22Rv1 (cell line): ENCODE data around the gene CLK2.

Experiments used
- ZFX ChIP-seq: fragments of 450-650 bp; IDR thresholded peaks from 2 replicates; pipeline ENCODE4 v1.6.1; 2017; ENCODE audit warnings: antibody characterized with exemption, borderline replicate concordance
- TF ChIP-seq, protein P1 (sequence below): fragments of 450-650 bp; IDR thresholded peaks from 2 replicates; pipeline ENCODE4 v1.5.1; 2017; ENCODE audit warnings: mild to moderate bottlenecking

DNA sequence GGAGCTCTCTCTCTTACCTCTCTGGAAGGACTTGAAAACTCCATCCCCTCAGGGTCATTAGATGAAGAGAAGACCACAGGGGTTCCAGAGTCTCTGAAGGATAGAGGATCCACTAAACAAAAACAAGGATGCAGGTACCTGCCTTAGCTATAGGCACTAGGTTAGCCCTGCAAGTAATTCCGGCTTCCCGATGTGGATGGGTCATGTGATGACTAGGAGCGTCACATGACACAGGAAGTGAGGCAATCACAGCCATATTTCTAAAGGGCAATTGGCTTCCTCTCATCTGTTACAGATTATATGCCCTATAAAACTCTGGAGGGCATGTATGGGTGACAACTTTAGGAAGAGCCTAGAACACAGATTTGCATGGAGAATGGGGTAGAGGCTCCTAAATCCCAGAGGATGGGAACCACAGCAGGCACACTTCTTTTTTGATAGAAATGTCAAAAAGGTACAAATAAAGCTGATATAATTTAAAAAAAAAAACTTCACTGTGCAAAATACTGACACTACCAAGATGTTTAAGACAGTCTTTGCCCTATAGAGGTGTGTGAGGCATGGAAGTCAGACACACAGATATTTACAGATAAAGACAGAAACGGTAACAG lies 32.1 kb downstream of the CLK2 start:
- TF ChIP-seq, protein P1, sequence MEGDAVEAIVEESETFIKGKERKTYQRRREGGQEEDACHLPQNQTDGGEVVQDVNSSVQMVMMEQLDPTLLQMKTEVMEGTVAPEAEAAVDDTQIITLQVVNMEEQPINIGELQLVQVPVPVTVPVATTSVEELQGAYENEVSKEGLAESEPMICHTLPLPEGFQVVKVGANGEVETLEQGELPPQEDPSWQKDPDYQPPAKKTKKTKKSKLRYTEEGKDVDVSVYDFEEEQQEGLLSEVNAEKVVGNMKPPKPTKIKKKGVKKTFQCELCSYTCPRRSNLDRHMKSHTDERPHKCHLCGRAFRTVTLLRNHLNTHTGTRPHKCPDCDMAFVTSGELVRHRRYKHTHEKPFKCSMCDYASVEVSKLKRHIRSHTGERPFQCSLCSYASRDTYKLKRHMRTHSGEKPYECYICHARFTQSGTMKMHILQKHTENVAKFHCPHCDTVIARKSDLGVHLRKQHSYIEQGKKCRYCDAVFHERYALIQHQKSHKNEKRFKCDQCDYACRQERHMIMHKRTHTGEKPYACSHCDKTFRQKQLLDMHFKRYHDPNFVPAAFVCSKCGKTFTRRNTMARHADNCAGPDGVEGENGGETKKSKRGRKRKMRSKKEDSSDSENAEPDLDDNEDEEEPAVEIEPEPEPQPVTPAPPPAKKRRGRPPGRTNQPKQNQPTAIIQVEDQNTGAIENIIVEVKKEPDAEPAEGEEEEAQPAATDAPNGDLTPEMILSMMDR, result no peak
- no peak for TF ChIP-seq ZFX
